ENCODE data around the gene ADARB1. TPM values are rescaled to one million over a fixed set of nuclear protein-coding genes. Genes with fewer than 3 reads are reported as not detected.

ADARB1 gene
- total and polyA plus RNA-seq, 12 donors = 7.2 to 21.6 (median 16.1) TPM

GRCh38 chr21:45250272-45250671, 175.9 kb downstream of the ADARB1 start:
- intact Hi-C loops (cut with DNase I) = no loop called here
- WGBS, 4 donors = 90 to 98% (median 93%) methylated on average over 3 of the region's 3 CpGs
- Histone ChIP-seq H3K9me3 (replicated peaks in 1 of 3) (no peaks in the 10 kb centered on the region), H3K27me3 (no peaks in the 10 kb centered on the region), H3K4me1 (replicated peaks in 1 of 2) (no peaks in the 10 kb centered on the region), H3K36me3 (replicated peaks in 1 of 2) (no peaks in the 10 kb centered on the region), H3K4me3 (no peak overlapping the region), H3K27ac (no peak overlapping the region)
- DNase-seq = no peak
- TF ChIP-seq POLR2A (IDR thresholded peaks at IDR 0.05) (no peak), CTCF (IDR thresholded peaks at IDR 0.05) (no peak)

GRCh38 chr21:45250914-45251634, 176.7 kb downstream of the ADARB1 start:
- intact Hi-C loops (cut with DNase I) = no loop called here

DNA sequence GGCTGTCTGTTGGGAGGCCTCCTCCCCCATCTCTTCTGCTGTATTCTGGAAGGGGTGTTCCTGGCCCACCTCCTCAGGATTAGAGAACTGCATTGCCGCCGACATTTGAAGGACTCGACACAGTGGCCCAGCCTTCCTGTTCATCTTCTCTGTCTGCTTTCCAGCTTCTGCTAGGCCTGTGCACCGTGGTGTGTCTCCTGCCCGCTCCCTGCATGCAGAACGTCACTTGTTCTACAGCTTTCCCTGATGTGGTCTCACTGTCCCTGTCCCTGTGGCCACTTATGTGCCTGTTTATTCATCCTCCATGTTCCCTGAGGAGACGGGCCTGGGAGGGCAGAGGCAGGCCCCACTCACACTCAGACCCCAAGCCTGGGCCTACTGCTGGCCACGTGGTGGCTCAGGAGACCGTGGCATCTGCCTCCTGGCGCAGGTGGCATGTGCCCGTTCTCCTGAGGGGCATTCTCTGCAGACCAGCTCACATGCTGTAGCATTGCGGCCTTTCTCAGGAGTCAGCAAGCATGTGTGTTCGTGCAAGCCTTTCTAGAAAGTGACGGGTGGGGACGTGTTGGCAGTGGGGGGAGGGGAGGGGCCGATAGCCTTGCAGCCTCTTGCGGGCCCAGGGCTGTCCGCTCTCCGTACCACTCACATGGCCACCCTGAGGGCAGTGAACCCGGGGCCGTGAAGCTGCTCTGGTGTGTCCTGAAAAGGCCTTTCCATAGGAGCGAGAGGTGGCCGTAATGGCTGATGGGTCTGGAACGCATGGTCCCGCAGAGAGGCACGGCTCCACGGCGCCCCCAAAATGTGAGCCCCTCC, 177.5 kb downstream of the ADARB1 start:
- 90 to 94% (median 91%) methylated on average over 21 to 28 of the region's 28 CpGs for WGBS, 4 donors
- peak in 1 of 7 donors; percentile 39 for DNase-seq

More at GRCh38 chr21:45250914-45251634, 176.7 kb downstream of the ADARB1 start:
- TF ChIP-seq CTCF (IDR thresholded peaks at IDR 0.05) = no peak
- no peak for TF ChIP-seq POLR2A (IDR thresholded peaks at IDR 0.05)
- H3K4me3 ChIP-seq = no peak overlapping the region
- no peaks in the 10 kb centered on the region for H3K4me1 ChIP-seq (replicated peaks in 1 of 2)
- no peaks in the 10 kb centered on the region for H3K27me3 ChIP-seq
- no peak for DNase-seq
- no peaks in the 10 kb centered on the region for H3K9me3 ChIP-seq (replicated peaks in 1 of 3)
- H3K36me3 ChIP-seq (replicated peaks in 1 of 2) = no peaks in the 10 kb centered on the region
- 87 to 90% (median 89%) methylated on average over 11 to 14 of the region's 14 CpGs for WGBS, 4 donors
- no peak overlapping the region for H3K27ac ChIP-seq

More for the DNA sequence above, 177.5 kb downstream of the ADARB1 start:
- Histone ChIP-seq H3K27ac (no peak overlapping the region), H3K4me3 (no peak overlapping the region), H3K4me1 (replicated peaks in 1 of 2) (no peaks in the 10 kb centered on the region), H3K9me3 (replicated peaks in 1 of 3) (no peaks in the 10 kb centered on the region), H3K36me3 (replicated peaks in 1 of 2) (no peaks in the 10 kb centered on the region), H3K27me3 (no peaks in the 10 kb centered on the region)
- TF ChIP-seq POLR2A (IDR thresholded peaks at IDR 0.05) (no peak), CTCF (IDR thresholded peaks at IDR 0.05) (no peak)
- intact Hi-C loops (cut with DNase I) = no loop called here
